Activated CD4-positive, alpha-beta T cell treated with anti-CD3 and anti-CD28 coated beads, Interleukin-2, Interleukin-6, amounts not matched to agents 100 ng/mL and 50 ng/mL, durations not matched to agents 16 hours and 8 hours (primary cell): ENCODE data around the gene SFT2D1.
A peak's percentile ranks its signal among the peaks of the same experiment; 100 is the strongest.
"Not testable (repeated sequence)": the region's sequence is repeated elsewhere in the genome, so short reads cannot be mapped to it uniquely, and the experiment has no call there.

Experiments used
- DNase-seq: peaks from one replicate; pipeline ENCODE4 v3.0.0-alpha.2; 2020

SFT2D1 gene

DNA sequence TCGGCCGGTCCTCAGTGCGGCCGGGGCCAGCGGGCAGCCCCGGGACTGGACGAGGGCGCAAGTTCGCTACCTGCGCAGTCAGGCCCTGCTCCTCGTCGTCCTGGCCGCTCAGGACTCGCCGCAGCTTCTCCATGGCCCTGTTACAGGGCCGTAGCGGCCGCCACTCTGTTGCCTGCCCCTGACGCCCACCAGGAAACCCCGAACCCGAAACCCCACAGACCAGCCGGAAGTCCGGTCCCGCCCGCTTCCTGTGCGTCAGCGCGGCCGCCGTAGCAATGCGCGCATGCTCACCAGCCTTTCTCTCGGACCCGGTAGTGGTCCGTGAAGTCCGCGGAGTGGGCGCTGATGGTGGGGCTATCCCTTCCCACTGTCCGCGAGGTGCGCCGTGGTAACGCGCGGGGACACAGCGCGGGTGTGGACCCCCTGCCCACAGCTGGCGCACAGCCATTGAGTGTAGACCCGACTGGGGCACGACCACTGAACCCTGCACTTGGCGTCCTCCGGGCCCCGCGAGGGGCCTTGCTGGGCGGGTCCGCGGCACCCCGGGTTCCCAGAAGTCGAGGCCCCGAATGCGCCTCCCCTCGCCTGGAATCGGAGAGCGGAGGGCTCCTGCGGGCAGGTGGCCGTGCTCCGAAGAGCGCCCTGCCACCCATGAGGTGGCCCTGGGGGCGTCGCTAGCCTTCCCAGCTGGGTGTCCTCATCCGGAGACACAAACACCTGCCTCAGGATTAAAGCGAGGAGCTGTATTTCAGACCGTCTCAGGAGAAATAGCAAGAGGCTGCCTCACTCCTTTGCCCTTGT, at the start of gene SFT2D1:
TSS of gene SFT2D1 (minus strand) at position 197 of the 801 bp plus-strand sequence. CDS start at position 133, 64 bp downstream.
- peak; percentile 87 for DNase-seq

DNA sequence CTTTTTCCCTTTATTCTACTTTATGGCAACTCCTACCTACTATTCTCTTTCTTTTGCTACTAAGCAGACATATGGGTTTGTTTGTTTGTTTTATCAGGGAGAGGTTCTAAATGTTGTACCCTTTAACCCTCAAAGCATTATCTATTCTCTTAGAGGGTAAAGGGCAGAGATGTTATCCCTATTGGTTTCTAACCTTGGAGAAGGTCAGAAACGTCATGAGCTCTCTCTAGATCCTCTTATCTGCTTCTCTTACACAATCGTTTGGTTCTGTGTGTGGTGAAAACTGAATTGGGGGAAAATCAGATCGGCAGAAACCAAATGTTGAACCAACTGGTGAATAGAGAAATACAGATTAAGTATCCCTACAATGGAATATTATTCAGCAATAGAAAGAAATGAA, 46.8 kb upstream of the SFT2D1 start:
- DNase-seq, result no peak

DNA sequence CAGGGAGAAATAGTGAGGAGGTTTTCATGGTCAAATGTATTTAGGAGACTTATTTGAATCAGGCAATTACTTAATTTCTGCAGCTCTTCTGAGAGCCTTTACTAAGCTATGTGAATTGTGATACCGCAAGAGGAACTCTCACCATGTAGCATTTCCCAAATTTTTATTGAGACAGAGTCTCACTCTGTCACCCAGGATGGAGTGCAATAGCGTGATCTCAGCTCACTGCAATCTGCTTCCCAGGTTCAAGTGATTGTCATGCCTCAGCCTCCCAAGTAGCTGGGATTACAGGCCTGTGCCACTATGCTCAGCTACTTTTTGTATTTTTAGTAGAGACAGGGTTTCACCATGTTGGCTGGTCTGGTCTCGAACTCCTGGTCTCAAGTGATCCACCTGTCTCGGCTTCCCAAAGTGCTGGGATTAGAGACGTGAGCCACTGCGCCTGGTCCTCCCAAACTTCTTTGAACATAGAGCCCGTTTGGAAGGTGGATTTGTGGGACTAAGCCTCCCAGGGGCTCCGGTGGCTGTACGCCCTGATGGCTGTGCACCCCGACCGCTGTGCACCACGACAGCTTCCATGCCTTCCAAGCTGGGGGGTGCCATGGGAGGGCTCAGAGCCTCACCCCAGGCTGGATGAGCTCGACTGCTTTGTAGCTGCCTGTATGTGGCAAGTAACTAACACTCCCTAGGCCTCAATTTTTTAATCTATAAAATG, 46.1 kb upstream of the SFT2D1 start:
- DNase-seq, result no peak

DNA sequence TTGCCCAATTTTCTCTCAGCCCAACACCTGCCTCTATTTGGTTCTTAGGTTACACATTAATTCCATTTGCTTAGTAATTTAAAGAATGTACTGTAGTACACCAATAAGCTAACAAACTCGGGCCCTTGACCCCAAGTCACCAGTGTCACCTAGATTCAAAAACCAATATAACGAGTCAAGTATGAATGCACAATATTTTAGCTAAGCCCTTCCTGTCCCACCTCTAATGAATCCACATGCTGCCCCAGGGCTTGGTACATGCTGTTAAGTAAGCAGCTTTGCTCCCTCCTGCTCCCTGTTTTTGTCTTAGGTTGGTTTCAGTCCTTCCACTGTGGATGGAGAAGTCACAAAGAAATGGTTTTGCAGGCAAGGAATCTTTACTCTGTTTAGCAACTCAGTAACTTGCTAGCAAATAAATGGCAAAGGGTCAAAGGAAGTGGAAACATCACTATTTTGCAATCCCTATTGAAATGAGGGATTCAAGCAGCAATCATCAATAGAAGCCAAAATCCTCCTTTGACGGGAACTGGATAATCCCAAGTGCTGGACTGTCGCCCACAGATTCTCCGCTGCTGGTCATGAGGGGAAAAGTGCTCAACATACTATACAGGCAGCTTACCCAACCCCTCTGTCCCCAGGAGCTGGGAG, 45.4 kb upstream of the SFT2D1 start:
- no peak for DNase-seq

DNA sequence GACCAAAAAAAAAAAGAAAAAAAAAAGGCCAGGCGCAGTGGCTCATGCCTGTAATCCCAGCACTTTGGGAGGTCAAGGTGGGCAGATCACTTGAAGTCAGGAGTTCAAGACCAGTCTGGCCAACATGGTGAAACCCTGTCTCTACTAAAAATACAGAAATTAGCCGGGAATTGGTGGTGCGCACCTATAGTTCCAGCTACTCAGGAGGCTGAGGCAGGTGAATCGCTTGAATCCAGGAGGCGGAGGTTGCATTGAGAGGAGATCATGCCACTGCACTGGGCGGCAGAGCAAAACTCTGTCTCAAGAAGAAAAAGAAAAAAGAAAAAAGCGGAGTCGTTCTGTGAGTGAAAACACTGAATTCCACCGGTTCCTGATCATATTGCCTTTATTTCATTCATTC, 44.8 kb upstream of the SFT2D1 start:
- DNase-seq, result not testable (repeated sequence)

DNA sequence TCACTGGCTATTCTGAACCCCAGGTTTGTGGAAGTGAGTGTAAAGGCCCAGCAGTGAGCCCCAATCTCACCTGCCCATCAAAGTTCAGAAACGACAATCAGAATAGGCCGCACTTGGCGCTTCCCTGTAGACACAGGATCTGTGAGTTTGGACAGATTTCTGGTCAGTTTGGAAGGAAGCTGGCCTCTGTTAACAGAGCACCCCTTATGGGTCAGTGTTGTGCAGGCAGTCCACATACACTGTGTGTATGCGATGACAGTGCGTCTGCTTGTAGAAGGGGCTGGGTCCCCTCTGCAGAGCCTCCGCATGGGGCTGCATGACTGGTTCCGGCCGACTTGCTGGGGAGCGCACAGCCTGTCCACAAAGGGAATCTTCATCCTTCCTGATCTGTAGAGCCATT, 43.8 kb upstream of the SFT2D1 start:
- no peak for DNase-seq

DNA sequence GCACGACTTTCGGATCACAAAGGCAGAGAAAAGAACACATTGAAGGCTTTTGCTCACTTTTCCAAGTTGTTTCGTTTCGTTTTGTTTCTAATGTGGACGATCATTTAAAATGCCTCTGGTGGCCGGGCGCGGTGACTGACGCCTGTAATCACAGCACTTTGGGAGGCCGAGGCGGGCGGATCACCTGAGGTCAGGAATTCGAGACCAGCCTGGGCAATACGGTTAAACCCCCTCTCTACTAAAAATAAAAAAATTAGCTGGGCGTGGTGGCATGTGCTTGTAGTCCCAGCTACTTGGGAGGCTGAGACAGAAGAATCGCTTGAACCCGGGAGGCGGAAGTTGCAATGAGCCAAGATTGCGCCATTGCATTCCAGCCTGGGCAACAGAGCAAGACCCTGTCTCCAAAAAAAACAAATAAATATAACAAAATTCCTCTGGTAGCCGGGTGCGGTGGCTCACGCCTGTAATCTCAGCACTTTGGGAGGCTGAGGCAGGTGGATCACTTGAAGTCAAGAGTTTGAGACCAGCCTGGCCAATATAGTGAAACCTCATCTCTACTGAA, 41.5 kb upstream of the SFT2D1 start:
- peak; percentile 33 for DNase-seq

DNA sequence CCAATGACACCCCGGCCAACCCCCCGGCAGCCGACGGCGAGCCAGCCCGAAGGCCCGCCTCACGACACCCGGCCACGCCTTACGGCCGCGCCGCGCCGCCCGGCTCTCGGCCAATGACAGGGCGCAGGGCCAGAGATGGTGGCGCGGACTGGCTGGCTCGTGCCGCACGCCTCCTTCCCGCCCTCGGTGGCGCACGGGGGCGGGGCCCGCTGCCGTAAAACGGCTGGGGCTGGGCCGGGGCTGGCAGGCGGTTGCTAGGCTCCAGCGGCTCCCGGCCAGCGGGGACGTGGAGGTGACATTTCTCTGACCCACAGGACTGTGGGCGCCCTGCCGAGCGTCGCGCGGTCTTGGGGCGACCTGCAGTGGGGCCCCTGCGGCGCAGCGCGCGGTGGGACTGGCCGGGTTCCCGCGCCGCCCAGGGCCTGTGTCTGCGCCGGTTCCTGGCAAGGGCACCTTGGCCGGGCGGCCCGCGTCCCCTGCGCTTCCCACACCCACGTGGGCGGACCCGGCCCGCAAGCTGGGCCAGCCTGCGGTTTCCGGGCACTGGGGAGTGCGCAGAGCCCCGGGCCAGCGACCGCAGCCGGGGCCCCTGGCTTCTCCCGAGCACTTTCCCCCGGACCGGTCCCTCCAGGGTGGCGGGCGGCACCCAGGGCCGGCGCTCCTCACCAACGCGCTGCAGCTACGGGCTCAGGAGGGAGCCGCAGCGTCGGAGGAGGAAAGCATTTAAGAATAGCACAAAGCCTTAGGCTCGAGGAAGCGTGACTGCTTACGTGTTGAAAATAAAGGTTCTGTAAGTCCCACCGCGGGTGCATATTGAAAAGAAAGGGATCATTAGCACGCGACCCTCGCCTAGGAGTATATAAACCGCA, 40.8 kb upstream of the SFT2D1 start, which contains the start of gene MPC1:
TSS of gene MPC1 (minus strand) at position 8 of the 869 bp plus-strand sequence. CDS start 64 bp downstream, outside the sequence.
- DNase-seq, result peak; percentile 97

DNA sequence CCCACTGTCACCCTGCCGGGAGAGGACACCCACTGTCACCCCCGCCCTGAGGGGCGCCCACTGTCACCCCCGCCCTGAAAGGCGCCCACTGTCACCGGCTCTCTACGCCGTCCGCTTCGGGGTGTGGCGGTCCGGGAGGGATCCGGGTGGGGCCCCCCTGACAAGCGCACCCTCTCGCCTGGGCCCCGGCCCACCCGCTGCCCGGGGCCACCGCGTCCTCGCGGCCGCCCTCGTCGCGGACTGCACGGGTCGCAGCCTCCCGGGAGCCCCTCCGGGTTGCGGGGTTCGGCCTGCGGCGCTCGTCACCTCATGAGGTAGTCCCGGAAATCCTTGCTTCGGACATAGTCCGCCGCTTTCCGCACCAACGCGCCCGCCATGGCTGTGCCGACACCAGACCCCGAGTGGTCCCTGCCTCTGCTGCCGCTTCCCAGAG, 40.2 kb upstream of the SFT2D1 start:
- no peak for DNase-seq

DNA sequence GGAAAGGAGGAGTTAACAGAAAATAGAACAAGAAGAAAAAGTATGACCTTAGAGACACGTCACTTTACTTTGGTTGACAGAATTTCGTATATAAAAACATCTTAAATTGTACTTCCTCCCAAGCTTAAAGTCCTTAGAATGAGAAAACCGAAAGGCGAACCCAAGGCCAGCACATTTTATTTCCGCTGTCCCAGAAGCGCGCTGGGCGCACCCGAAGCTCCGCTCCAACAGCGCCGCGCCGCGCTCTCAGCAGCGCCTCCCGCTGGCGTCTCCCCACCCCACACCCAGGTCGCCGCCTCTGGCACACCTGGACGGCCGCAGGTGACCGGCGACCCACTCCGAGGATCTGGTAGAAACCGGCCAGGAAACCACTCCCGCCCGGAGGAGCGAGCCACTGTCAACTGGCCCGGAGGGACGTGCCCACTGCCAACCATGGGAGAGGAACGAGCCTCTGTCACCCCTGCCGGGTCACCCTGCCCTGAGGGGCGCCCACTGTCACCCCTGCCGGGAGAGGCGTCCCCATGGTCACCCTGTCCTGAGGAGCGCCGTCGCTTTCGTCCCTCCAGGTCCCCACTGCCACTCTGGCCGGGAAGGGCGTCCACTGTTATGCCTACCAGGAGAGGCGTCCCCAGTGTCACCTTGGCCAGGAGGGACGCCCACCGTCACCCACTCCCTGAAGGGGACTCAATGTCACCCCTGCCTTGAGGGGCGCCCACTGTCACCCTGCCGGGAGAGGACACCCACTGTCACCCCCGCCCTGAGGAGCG, 39.6 kb upstream of the SFT2D1 start:
- DNase-seq, result peak; percentile 81

DNA sequence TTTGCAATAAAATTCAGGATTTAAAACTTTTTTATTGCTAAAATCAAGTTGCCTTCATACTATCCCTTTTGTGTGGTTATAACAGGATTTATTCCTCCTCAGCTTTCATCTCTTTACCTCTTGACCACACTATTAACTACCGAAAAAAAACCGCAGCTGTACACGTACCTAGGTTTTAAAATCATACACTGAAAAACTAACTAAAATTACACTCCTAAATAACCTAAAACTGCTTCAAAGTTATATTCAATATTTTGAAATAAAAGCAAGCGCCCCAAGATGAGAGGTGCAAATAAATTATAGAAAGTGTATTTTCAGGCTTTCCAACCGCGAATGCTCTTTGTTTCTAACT, 39.0 kb upstream of the SFT2D1 start:
- DNase-seq, result no peak

DNA sequence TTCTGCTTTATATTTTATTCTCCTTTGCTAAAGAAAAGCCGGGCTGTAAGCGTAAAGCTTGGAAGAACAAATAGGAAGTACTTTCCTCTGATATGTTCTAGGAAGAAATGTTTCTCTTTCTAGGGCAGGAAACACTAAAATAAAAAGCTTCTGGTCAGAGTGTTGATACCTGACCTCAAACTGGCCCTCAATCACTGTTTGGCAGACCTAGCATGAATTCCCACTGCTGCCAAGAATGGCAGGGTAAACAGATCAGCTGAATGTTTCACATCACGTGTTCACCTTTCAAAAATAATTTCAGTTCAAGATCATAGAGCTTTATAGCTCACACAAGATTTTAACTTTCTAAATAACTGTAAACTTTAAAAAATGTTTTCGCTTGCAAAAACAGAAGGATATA, 37.5 kb upstream of the SFT2D1 start:
- no peak for DNase-seq

DNA sequence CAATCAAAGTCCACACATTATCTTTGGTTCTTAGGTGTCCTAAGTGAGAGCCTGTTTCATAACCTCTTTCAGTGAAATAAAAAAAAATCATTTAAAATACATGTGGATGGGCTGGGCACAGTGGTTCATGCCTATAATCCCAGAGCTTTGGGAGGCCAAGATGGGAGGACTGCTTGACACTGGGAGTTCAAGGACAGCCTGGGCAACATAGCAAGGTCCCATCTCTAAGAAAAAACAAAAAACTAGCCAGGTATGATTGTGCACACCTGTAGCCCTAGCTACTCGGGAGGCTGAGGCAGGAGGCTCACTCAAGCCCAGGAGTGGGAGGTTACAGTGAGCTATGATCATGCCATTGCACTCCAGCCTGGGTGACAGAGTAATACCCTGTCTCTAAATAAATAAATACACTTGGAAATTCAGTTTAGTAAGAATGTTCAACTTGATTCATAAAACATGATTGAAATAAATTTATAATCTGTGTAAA, 36.8 kb upstream of the SFT2D1 start:
- DNase-seq, result no peak

DNA sequence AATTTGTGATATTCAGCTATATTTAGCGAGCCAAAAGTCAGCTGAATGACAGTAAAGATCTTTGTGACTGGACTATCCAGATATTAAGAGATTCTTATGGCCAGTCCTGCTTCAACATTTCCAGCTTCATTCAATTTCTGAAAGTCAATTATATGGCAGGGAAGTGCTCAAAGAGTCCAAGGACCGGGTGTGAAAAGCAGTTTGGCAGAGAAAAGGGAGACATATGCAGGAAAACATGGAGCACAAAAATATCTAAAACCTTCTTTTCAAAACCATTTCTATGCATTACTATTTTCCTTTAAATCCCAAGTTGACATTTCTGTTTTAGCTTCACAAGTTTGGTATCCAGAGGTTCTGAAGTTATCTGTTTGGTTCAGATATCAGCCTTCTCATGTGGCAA, 35.4 kb upstream of the SFT2D1 start:
- no peak for DNase-seq

DNA sequence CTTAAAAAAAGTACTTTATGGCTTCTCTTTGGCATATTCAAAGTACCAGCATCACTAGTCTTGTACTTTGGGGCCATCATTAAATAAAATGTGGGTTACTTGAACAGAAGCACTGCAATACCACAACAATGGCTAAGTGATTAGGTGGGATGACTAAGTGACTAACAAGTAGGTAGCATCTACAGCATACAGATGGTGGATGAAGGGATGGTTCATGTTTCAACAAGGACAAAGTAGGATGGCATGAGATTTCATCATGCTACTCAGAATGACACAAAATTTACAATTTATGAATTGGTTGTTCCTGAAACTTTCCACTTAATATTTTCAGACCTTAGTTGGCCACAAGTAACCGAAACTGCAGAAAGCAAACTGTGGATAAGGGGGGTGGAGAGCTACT, 32.7 kb upstream of the SFT2D1 start:
- no peak for DNase-seq

DNA sequence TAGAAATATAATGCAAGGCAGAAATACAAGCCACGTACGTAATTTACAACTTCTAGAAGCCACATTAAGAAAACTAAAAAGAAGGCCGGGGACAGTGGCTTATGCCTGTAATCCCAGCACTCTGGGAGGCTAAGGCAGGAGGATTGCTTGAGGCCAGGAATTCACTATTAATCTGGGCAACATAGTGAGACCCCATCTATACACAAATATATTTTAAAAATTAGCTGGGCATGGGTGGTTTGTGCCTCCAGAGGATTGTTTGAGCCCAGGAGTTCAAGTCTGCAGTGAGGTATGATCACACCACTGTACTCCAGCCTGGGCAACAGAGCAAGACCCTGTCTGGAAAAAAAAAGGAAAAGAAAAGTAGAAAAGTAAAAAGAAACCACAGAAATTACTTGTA, 28.1 kb upstream of the SFT2D1 start:
- DNase-seq, result no peak

DNA sequence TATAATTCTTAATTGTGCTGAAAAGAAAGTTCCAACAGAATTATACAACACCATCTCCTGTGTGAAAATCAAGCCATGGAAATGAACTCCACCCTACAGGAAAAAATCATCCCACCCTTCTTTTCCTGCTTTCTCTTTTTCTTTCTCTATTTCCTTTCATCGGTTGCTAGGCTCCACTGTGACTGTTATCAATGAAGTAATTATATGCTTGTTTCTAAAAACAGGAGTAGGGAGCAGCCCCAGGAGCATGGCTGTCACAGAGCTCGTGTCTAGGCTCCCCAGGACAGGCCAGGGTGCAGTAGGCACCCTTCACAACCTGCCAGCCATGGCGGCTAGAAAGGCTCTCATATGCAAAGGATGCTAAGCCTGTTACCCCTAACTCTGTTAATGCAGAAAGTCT, 27.4 kb upstream of the SFT2D1 start:
- no peak for DNase-seq

DNA sequence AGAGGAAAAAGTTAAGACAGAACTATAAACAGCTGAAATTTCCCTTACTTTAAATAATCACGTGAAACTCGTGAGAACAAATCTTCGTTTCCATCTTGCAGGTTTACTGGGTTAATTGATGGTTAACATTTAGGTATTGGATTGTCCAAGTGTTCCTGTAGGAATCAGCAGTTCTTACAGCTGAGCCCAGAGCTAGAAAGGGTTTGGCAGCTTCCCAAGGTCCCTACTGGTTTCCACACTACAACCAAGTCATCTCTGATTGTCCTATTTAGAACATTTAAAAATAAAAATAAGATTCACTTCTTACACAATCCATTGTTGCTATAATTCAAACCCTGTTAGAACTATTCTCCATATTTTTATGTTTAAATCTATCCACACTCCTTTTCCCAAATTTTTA, 24.6 kb upstream of the SFT2D1 start:
- DNase-seq, result no peak

DNA sequence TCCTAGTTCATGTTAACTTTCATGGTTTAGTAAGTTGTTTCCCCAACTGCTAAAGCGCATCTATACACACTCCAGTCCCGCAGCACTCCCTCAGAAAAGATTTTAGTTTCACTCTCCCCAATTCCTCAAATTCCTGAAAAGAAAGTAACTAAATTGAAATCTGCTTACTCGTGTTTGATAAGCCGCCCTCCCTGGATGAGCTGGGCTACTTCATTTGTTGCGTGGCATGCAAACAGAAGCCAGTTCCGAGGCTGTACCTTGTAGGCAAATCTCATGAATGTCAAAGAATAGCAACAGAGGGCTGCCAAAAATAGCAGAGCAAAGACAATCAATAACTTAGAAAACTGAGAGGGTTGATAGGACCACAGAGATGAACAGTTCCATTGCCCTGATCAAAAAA, 23.5 kb upstream of the SFT2D1 start:
- no peak for DNase-seq

DNA sequence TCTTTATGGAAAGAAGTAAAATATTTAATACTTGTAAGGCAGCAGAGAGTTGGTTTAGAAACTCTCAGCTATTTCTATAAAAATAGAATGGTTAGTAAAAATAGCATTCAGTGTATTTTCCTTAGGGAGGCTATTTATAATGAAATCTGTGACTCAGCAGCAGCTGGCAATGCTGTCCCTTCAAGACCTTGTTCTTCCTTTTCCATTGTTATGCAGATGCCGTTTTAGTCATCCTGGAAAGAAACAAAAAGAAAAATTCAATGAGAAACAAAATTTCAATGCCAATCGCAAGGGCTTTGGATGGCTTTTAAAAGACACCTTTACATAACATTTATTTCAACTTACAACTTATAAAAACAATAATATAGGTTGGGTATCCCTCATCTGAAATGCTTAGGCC, 22.9 kb upstream of the SFT2D1 start:
- no peak for DNase-seq

DNA sequence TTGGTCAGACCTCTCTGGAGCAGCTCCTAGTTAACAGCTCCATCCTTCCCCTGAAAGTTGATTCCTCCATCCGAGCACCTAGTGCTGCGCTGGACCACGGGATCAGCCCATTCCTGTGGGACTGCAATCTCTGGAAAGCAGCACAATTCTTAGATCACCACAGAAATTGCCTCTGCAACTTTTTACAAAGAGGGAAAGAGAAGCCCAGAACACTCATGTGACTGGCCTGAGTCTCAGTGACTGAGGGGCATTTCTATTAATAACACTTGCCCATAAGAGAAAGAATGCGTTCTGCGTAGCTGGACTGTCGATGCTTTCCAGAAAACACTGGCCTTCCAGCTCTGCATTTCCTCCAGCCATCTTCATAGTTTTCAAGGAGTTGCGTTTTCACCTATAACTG, 22.1 kb upstream of the SFT2D1 start:
- DNase-seq, result no peak

DNA sequence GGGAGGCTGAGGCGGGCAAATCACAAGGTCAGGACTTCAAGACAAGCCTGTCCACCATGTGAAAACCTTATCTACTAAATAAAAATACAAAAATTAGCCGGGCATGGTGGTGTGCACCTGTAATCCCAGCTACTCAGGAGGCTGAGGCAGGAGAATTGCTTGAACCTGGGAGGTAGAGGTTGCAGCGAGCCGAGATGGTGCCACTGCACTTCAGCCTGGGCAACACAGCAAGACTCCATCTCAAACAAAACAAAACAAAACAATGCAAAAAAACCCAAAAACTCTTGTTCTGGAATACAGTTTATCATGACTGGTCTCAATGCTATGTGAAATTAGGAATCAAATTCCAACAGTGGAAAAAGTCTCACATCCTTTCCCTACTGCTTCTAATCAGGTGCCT, 20.1 kb upstream of the SFT2D1 start:
- DNase-seq, result not testable (repeated sequence)
